NCI-H187 (cell line): Measurements from ENCODE around the gene PLIN4.
"Not testable (repeated sequence)": the region's sequence is repeated elsewhere in the genome, so short reads cannot be mapped to it uniquely, and the experiment has no call there.

Experiments
- DNase-seq, 2 experiments: peaks; one replicate each; lab custom pipeline; 2025; lab: John Stamatoyannopoulos, UW

The PLIN4 gene, protein sequence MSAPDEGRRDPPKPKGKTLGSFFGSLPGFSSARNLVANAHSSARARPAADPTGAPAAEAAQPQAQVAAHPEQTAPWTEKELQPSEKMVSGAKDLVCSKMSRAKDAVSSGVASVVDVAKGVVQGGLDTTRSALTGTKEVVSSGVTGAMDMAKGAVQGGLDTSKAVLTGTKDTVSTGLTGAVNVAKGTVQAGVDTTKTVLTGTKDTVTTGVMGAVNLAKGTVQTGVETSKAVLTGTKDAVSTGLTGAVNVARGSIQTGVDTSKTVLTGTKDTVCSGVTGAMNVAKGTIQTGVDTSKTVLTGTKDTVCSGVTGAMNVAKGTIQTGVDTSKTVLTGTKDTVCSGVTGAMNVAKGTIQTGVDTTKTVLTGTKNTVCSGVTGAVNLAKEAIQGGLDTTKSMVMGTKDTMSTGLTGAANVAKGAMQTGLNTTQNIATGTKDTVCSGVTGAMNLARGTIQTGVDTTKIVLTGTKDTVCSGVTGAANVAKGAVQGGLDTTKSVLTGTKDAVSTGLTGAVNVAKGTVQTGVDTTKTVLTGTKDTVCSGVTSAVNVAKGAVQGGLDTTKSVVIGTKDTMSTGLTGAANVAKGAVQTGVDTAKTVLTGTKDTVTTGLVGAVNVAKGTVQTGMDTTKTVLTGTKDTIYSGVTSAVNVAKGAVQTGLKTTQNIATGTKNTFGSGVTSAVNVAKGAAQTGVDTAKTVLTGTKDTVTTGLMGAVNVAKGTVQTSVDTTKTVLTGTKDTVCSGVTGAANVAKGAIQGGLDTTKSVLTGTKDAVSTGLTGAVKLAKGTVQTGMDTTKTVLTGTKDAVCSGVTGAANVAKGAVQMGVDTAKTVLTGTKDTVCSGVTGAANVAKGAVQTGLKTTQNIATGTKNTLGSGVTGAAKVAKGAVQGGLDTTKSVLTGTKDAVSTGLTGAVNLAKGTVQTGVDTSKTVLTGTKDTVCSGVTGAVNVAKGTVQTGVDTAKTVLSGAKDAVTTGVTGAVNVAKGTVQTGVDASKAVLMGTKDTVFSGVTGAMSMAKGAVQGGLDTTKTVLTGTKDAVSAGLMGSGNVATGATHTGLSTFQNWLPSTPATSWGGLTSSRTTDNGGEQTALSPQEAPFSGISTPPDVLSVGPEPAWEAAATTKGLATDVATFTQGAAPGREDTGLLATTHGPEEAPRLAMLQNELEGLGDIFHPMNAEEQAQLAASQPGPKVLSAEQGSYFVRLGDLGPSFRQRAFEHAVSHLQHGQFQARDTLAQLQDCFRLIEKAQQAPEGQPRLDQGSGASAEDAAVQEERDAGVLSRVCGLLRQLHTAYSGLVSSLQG (N-terminal part only)

GRCh38 chr19:4518345-4519171, at the start of gene PLIN4:
Gene PLIN4, minus strand, starts transcription at chr19:4518486. Its CDS starts 214 bp downstream, at chr19:4518272.
- DNase-seq = no peak

GRCh38 chr19:4567584-4568071, 49.3 kb upstream of the PLIN4 start:
- no peak for DNase-seq

- no peak for DNase-seq
Measured at GRCh38 chr19:4566402-4567051, 48.2 kb upstream of the PLIN4 start.

DNA sequence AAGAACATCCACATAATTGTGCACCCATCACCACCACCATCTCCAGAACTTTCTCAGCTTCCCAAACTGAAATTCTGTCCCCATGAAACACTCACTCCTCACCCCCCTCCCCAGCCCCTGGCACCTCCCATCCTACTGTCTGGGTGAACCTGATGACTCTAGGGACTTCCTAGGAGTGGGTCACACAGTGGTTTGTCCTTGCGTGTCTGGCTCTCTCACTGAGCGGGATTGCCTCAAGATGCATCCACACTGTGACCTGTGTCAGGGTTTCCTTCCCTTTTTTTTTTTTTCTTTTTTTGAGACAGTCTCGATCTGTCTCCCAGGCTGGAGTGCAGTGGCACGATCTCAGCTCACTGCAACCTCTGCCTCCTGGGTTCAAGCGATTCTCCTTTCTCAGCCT, 45.3 kb upstream of the PLIN4 start:
- DNase-seq = not testable (repeated sequence)

DNA sequence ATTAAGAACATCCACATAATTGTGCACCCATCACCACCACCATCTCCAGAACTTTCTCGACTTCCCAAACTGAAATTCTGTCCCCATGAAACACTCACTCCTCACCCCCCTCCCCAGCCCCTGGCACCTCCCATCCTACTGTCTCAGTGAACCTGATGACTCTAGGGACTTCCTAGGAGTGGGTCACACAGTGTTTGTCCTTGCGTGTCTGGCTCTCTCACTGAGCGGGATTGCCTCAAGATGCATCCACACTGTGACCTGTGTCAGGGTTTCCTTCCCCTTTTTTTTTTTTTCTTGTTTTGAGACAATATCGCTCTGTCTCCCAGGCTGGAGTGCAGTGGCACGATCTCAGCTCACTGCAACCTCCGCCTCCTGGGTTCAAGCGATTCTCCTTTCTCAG, 43.8 kb upstream of the PLIN4 start:
- not testable (repeated sequence) for DNase-seq

DNA sequence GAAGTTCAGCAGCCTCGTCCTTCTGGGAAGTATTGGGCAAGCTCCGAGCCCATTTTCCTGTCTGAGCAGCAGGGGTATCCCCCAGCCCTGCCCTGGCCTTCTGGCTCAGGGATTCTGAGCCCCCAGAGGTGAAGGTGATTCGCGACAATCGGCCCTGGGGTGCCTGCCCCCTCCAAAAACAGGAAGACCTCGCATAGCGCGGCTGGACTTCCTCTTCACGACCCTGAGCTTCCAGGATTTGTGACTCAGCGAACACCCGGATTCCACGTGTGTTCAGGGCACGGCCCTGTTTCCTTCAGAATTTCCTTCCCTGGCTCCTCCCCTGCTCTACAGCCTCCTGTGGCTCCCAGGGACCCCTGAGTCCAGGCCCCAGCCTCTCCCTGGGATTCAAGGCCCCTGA, 41.3 kb upstream of the PLIN4 start, which contains the start of gene SEMA6B:
Gene SEMA6B (minus strand): TSS at position 116 of the 400 bp plus-strand sequence. CDS start 1,227 bp downstream, outside the sequence.
- DNase-seq = no peak

- DNase-seq = peak in 1 of 2 experiments; percentile 10
Measured at GRCh38 chr19:4557971-4558941, 40.0 kb upstream of the PLIN4 start.

DNA sequence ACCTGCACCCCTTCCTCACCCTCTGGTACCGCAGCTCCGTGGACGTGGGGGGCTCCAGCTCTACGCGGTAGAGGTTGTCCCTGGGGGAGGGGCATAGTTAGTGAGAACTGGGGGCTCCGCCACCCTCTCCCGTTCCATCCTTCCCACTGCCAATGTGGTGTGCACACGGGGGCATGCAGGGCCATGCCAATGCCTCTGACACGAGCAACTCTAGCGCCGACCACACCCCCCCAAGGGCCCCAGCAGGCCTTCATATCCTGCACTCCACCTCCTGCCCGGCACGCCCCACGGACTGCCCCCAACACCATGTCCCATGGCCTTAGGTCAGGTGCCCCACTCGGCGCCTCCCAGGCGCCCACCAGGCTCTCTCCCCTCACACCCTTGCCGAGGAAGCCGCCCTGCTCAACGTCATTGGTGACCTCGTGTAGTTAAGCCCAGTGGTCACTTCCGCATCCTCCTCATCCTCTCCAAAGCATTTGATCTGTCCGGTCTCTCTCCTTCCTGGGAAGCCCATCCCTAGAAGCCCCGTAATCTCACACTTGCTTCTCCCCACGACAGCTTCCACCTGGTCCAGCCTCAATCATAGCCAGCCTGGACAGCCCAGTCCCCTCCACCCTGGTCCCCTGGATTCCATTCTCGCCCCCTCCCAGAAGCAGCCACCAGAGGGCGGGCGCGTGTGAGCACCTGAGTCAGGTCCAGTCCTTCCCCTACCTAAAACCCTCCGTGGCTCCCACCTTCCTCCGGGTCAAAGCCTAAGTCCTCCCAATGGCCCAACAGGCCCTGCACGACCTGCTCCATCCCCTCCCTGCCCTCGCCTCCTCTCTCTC, 39.1 kb upstream of the PLIN4 start:
- no peak for DNase-seq

DNA sequence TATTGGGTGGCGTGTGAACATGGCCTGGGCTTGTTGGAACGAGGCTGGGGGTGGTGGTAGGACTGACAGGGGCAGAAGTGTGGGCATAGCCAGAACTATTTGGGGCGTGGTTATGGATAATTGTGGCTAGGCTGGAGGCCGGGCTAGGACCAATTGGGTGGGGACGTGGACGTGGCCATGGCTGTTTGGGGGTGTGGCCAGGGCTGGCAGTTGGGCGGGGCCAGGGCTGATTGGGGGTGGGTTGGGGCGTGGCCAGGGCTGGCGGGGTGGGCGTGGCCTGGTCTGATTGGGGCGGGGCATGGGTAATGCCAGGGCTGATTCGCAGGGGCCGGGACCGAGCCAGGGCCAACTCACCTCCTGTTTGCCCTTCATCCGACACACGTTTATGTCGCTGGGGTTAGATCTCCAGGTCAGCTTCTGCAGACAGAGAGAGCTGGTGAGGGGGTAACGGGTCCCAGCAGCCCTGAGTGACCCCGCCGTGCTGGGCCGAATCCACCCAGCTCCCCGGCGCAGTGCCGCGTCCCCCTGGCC, 38.4 kb upstream of the PLIN4 start:
- DNase-seq = no peak

DNA sequence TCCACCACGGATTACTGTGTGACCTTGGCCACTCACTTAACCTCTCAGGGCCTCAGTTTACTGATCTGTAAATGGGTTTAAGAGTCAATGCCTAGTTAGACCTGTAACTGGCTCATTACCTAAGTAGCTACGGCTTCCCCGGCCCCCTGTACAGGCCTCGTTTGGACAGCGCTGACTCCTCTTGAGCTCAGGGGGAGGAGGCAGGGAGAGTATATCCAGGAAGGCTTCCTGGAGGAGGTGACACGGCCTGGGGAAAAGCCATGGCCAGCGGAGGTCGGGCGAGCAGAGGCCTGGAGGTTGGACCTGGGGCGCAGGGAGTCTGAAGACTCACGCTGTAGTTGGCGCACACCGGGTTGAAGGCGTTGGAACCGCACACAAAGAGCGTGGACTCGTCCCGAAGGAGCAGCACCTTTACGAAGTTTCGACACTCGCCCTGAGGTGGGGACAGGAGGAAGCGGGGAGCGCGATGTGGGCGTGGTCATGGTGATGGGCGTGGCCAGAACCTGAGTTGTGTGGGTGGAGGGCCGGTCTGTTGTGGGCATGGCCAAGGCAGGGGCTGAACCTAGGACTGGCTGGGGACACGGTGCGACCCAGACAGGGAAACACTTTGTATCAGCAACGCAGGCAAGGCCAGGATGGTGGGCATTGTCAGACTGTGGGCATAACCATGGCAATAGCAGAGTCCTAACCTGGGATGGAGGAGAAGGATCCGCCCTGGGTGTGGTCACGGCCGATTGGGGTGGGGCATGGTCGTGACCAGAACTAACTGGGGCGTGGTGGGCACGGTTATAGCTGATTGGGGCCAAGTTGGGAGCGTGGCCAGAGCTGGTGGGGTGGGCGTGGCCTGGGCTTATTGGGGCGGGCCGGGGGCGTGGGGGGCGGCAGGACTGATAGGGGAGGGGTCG, 37.6 kb upstream of the PLIN4 start:
- no peak for DNase-seq

- DNase-seq = no peak
Measured at GRCh38 chr19:4554717-4555116, 36.4 kb upstream of the PLIN4 start.

DNA sequence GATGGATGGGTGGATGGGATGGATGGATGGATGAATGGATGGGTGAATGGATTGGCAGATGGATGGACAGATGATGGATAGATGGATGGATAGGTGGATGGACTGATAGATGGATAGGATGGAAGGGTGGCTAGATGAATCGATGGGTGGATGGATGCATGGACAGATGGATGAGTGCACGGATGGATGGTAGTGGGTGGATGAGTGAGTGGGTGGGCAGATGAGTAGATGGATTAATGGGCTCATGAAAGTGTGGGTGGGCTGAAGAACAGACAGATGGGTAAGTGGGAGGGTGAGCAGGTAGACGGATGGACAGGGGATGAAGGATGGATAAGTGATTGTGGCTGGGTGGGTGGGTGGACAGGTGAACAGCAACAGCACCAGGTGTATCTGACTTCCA, 35.5 kb upstream of the PLIN4 start:
- no peak for DNase-seq

DNA sequence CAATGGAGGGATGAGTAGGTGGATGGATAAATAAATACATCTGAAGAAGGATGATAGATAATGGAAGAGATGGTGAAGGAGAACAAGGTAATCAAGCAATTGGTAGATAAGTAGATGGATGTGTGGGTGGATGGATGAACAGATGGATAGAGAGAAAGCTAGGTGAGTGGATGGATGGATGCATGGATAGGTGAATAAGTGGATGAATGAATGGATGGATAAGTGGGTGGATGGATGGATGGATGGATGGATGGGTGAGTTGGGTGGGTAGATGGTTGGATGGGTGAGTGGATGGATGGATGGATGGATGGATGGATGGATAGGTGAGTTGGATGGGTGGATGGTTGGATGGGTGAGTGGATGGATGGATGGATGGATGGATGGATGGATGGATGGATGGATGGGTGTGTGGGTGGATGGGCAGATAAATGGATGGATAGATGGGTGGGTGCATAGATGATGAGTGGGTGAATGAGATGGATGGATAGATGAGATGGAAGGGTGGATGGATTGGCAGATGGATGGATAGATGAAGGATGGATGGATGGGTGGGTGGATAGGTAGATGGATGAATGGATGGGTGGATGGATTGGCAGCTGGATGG, 34.9 kb upstream of the PLIN4 start:
- no peak for DNase-seq

- no peak for DNase-seq
Measured at GRCh38 chr19:4552525-4552819, 34.2 kb upstream of the PLIN4 start.

GRCh38 chr19:4550479-4551050, 32.3 kb upstream of the PLIN4 start:
- no peak for DNase-seq

GRCh38 chr19:4550018-4550417, 31.7 kb upstream of the PLIN4 start:
- no peak for DNase-seq
